GM23338 (cell line): ENCODE measurements around the gene SPECC1L. TPM values are rescaled to one million over a fixed set of nuclear protein-coding genes. Genes with fewer than 3 reads are reported as not detected.
A peak's percentile ranks its signal among the peaks of the same experiment; 100 is the strongest.

Experiments used
- ATAC-seq: fragments of 200-7000 bp; cut with Tn5 transposase; 3 replicates; pipeline ENCODE4 v1.9.1; 2020
- DNase-seq: peaks from one replicate; pipeline ENCODE4 v3.0.0-alpha.2; 2015; ENCODE audit warnings: low spot score
- H2AFZ ChIP-seq: fragments of 200-600 bp; sonication (generic); 2 replicates; pipeline ENCODE4 v1.8.0; 2016; ENCODE audit warnings: antibody characterized with exemption, mild to moderate bottlenecking, moderate library complexity
- H3F3A ChIP-seq: fragments of 200-600 bp; sonication (generic); replicated peaks from 2 replicates; pipeline ENCODE4 v1.8.0; 2017; ENCODE audit warnings: antibody characterized with exemption, mixed run types, low read depth
- H3K27ac ChIP-seq: fragments of 200-600 bp; sonication (generic); 2 replicates; pipeline ENCODE4 v1.6.1; 2016; ENCODE audit warnings: low read depth
- H3K27me3 ChIP-seq: fragments of 200-600 bp; sonication (generic); 2 replicates; pipeline ENCODE4 v1.8.0; 2016; ENCODE audit warnings: mild to moderate bottlenecking, mixed run types, moderate library complexity; ENCODE audit not compliant: insufficient read depth
- H3K36me3 ChIP-seq: fragments of 200-600 bp; sonication (generic); 2 replicates; pipeline ENCODE4 v1.8.0; 2016; ENCODE audit warnings: mild to moderate bottlenecking; ENCODE audit not compliant: insufficient read depth
- H3K4me1 ChIP-seq: fragments of 200-600 bp; sonication (generic); 2 replicates; pipeline ENCODE4 v1.8.0; 2016; ENCODE audit warnings: mild to moderate bottlenecking, moderate library complexity; ENCODE audit not compliant: insufficient read depth
- H3K4me2 ChIP-seq: fragments of 200-600 bp; sonication (generic); 2 replicates; pipeline ENCODE4 v1.7.1; 2017; ENCODE audit warnings: mixed run types
- H3K4me3 ChIP-seq: fragments of 200-600 bp; sonication (generic); 2 replicates; pipeline ENCODE4 v1.6.1; 2016; ENCODE audit warnings: mixed run types
- H3K79me2 ChIP-seq: fragments of 200-600 bp; sonication (generic); replicated peaks from 2 replicates; pipeline ENCODE4 v1.8.0; 2017; ENCODE audit warnings: mild to moderate bottlenecking; ENCODE audit not compliant: insufficient read depth
- H3K9me2 ChIP-seq: fragments of 200-600 bp; sonication (generic); 2 replicates; pipeline ENCODE4 v1.8.0; 2017; ENCODE audit not compliant: insufficient read depth
- H4K20me1 ChIP-seq: fragments of 200-600 bp; sonication (generic); replicated peaks from 2 replicates; pipeline ENCODE4 v1.8.0; 2017; ENCODE audit warnings: mild to moderate bottlenecking; ENCODE audit not compliant: insufficient read depth
- H3K27ac Mint-ChIP-seq: 2 replicates; pipeline ENCODE4 v1.8.0; 2020; ENCODE audit warnings: inconsistent platforms, mild to moderate bottlenecking, moderate library complexity, mixed read lengths
- H3K27me3 Mint-ChIP-seq: 3 replicates; pipeline ENCODE4 v1.8.0; 2022; ENCODE audit warnings: low read depth, mild to moderate bottlenecking, moderate library complexity, mixed read lengths, inconsistent platforms; ENCODE audit not compliant: insufficient read depth, poor library complexity
- H3K36me3 Mint-ChIP-seq: 3 replicates; pipeline ENCODE4 v1.8.0; 2021; ENCODE audit warnings: low read depth, mild to moderate bottlenecking, inconsistent platforms, moderate library complexity, mixed read lengths
- H3K4me1 Mint-ChIP-seq: 3 replicates; pipeline ENCODE4 v1.8.0; 2020; ENCODE audit warnings: mild to moderate bottlenecking, inconsistent platforms, mixed read lengths
- H3K4me3 Mint-ChIP-seq: 3 replicates; pipeline ENCODE4 v1.8.0; 2021; ENCODE audit warnings: moderate library complexity, mild to moderate bottlenecking, inconsistent platforms, mixed read lengths
- H3K9me3 Mint-ChIP-seq: 3 replicates; pipeline ENCODE4 v1.8.0; 2020; ENCODE audit warnings: moderate library complexity, mild to moderate bottlenecking, inconsistent platforms, mixed read lengths
- CREB1 ChIP-seq: fragments of 250-450 bp; sonication (Bioruptor Pico); IDR thresholded peaks from 2 replicates; pipeline ENCODE4 v1.5.0; 2020; ENCODE audit warnings: low read depth, mild to moderate bottlenecking, moderate library complexity
- EZH2 ChIP-seq: fragments of 200-600 bp; sonication (generic); IDR thresholded peaks from one replicate; pipeline ENCODE4 v1.8.0; 2017; ENCODE audit warnings: antibody characterized with exemption, mild to moderate bottlenecking, low read depth; ENCODE audit not compliant: unreplicated experiment
- NANOG ChIP-seq: IDR thresholded peaks from 2 replicates; pipeline ENCODE4 v1.6.1; 2016; ENCODE audit warnings: antibody characterized with exemption, borderline replicate concordance
- REST ChIP-seq: IDR thresholded peaks from one replicate; pipeline ENCODE4 v1.6.1; 2018; ENCODE audit warnings: antibody characterized with exemption; ENCODE audit not compliant: unreplicated experiment
- STAT1 ChIP-seq: IDR thresholded peaks from one replicate; pipeline ENCODE4 v1.6.1; 2016; ENCODE audit warnings: antibody characterized with exemption; ENCODE audit not compliant: unreplicated experiment
- ZNF114 ChIP-seq: fragments of 250-450 bp; sonication (Bioruptor Pico); IDR thresholded peaks from 2 replicates; pipeline ENCODE4 v1.5.0; 2020; ENCODE audit warnings: mild to moderate bottlenecking, moderate library complexity
- ZNF331 ChIP-seq: fragments of 250-450 bp; sonication (Bioruptor Pico); IDR thresholded peaks from 2 replicates; pipeline ENCODE4 v1.5.0; 2020; ENCODE audit warnings: low read depth, mild to moderate bottlenecking, moderate library complexity
- polyA plus RNA-seq: library from polyadenylated mRNA; unstranded; fragments of >200 nt; fragmentation: Nextera tagmentation; extraction: Ambion mirVana; gene quantifications from 2 replicates; pipeline ENCODE4 v1.2.1, GENCODE V29; 2016
- total RNA-seq: library from RNA; depleted of rRNA; stranded (reverse); fragments of >200 nt; shearing (Covaris generic); gene quantifications from 2 replicates; pipeline ENCODE4 v1.2.3, GENCODE V29; 2014
- TF ChIP-seq, protein P1 (sequence below): fragments of 250-450 bp; sonication (Bioruptor Pico); IDR thresholded peaks from 2 replicates; pipeline ENCODE4 v1.5.0; 2020; ENCODE audit warnings: mild to moderate bottlenecking, moderate library complexity
- TF ChIP-seq, protein P2 (sequence below), 2 experiments: fragments of 200-600 bp in 1 of 2; sonication (generic) in 1 of 2; conservative IDR thresholded peaks; 2 replicates each; pipeline versions ENCODE4 v1.5.1 to v1.6.1; 2016 to 2017; ENCODE audit warnings: antibody characterized with exemption in 2 of 2, low read depth in 2 of 2, mild to moderate bottlenecking in 2 of 2, moderate library complexity in 1 of 2

Gene SPECC1L
- total and polyA plus RNA-seq, 2 experiments from 2014 or later: 24.3 to 44.7 TPM

DNA sequence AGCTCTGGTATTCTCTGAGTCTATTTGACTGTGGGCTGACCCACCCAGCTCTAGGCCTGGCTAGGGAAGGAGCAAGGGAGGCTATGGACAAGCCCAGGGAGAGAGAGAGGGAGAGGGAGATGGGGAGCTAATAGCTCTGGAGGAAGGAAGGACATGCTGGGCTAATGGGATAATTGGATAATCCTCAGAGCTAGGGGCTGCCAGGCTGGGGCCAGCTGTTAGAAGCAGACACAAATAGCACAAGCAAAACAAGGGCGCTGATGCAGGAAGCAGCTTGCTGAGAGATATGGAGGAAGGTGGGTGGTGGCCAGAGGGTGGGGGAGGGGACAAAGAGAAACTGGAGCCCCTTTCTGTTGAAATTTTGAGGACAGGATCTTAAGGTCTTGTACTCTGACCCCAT lies 180.0 kb downstream of the SPECC1L start:
- no peaks in the 10 kb centered on the region for H4K20me1 ChIP-seq
- Mint-ChIP-seq H3K4me1 (peaks cover 11% of the 10 kb centered on the region), H3K9me3 (no peaks in the 10 kb centered on the region), H3K27ac (no peak overlapping the region), H3K27me3 (peaks cover 4% of the 10 kb centered on the region), H3K4me3 (no peak overlapping the region), H3K36me3 (no peaks in the 10 kb centered on the region)
- no peak overlapping the region for H3K27ac ChIP-seq
- H3K36me3 ChIP-seq: no peaks in the 10 kb centered on the region
- DNase-seq: no peak
- peaks cover 4% of the 10 kb centered on the region; the same call in 1 of the 2 replicates for H3K9me2 ChIP-seq
- ATAC-seq: no peak
- H3K27me3 ChIP-seq: no peaks in the 10 kb centered on the region
- H2AFZ ChIP-seq: 0 out of 2 replicates have a peak overlapping the region, but pooled peaks have one; percentile 24
- no peaks in the 10 kb centered on the region for H3F3A ChIP-seq
- H3K4me3 ChIP-seq: no peak overlapping the region
- TF ChIP-seq STAT1: no peak
- TF ChIP-seq ZNF331 (CRISPR knock-in tag): no peak
- TF ChIP-seq CREB1 (CRISPR knock-in tag): no peak
- 0 out of 2 replicates have a peak, but pooled peaks cover 4% of the 10 kb centered on the region for H3K4me1 ChIP-seq
- no peak overlapping the region for H3K4me2 ChIP-seq
- H3K79me2 ChIP-seq: no peaks in the 10 kb centered on the region

DNA sequence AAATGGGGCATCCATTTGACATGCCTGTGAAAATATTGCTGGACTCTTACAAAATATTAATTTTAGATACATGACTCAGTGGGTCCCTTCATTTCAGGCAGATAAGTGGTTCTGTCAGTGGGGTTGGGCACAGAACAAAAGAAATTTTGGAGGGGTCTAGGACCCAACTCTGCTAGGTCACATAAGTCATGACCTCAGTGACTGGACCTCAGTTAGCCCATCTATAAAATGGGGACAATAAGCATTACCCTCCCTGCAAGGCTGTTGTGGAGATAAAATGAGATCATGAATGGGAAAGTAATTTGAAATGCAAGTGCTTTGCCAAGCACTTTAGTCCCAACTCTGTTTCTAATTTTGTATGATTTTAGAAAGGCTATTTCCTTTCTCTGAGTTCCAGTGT lies 180.5 kb downstream of the SPECC1L start:
- peaks cover 4% of the 10 kb centered on the region; the same call in 1 of the 2 replicates for H3K9me2 ChIP-seq
- H3K36me3 ChIP-seq: no peaks in the 10 kb centered on the region
- Mint-ChIP-seq H3K36me3 (no peaks in the 10 kb centered on the region), H3K4me1 (peaks cover 7% of the 10 kb centered on the region), H3K27me3 (peaks cover 4% of the 10 kb centered on the region), H3K27ac (no peak overlapping the region), H3K4me3 (no peak overlapping the region), H3K9me3 (no peaks in the 10 kb centered on the region)
- H3K4me3 ChIP-seq: no peak overlapping the region
- H3K27ac ChIP-seq: no peak overlapping the region
- no peaks in the 10 kb centered on the region for H3K27me3 ChIP-seq
- H2AFZ ChIP-seq: no peak overlapping the region
- no peak overlapping the region for H3K4me2 ChIP-seq
- DNase-seq: no peak
- H3F3A ChIP-seq: no peaks in the 10 kb centered on the region
- no peak for ATAC-seq
- H3K4me1 ChIP-seq: 0 out of 2 replicates have a peak, but pooled peaks cover 4% of the 10 kb centered on the region
- no peaks in the 10 kb centered on the region for H3K79me2 ChIP-seq
- TF ChIP-seq CREB1 (CRISPR knock-in tag) (no peak), REST (no peak), NANOG (no peak), ZNF114 (CRISPR knock-in tag) (no peak), ZNF331 (CRISPR knock-in tag) (no peak), STAT1 (no peak), EZH2 (no peak)
- TF ChIP-seq, protein P1, sequence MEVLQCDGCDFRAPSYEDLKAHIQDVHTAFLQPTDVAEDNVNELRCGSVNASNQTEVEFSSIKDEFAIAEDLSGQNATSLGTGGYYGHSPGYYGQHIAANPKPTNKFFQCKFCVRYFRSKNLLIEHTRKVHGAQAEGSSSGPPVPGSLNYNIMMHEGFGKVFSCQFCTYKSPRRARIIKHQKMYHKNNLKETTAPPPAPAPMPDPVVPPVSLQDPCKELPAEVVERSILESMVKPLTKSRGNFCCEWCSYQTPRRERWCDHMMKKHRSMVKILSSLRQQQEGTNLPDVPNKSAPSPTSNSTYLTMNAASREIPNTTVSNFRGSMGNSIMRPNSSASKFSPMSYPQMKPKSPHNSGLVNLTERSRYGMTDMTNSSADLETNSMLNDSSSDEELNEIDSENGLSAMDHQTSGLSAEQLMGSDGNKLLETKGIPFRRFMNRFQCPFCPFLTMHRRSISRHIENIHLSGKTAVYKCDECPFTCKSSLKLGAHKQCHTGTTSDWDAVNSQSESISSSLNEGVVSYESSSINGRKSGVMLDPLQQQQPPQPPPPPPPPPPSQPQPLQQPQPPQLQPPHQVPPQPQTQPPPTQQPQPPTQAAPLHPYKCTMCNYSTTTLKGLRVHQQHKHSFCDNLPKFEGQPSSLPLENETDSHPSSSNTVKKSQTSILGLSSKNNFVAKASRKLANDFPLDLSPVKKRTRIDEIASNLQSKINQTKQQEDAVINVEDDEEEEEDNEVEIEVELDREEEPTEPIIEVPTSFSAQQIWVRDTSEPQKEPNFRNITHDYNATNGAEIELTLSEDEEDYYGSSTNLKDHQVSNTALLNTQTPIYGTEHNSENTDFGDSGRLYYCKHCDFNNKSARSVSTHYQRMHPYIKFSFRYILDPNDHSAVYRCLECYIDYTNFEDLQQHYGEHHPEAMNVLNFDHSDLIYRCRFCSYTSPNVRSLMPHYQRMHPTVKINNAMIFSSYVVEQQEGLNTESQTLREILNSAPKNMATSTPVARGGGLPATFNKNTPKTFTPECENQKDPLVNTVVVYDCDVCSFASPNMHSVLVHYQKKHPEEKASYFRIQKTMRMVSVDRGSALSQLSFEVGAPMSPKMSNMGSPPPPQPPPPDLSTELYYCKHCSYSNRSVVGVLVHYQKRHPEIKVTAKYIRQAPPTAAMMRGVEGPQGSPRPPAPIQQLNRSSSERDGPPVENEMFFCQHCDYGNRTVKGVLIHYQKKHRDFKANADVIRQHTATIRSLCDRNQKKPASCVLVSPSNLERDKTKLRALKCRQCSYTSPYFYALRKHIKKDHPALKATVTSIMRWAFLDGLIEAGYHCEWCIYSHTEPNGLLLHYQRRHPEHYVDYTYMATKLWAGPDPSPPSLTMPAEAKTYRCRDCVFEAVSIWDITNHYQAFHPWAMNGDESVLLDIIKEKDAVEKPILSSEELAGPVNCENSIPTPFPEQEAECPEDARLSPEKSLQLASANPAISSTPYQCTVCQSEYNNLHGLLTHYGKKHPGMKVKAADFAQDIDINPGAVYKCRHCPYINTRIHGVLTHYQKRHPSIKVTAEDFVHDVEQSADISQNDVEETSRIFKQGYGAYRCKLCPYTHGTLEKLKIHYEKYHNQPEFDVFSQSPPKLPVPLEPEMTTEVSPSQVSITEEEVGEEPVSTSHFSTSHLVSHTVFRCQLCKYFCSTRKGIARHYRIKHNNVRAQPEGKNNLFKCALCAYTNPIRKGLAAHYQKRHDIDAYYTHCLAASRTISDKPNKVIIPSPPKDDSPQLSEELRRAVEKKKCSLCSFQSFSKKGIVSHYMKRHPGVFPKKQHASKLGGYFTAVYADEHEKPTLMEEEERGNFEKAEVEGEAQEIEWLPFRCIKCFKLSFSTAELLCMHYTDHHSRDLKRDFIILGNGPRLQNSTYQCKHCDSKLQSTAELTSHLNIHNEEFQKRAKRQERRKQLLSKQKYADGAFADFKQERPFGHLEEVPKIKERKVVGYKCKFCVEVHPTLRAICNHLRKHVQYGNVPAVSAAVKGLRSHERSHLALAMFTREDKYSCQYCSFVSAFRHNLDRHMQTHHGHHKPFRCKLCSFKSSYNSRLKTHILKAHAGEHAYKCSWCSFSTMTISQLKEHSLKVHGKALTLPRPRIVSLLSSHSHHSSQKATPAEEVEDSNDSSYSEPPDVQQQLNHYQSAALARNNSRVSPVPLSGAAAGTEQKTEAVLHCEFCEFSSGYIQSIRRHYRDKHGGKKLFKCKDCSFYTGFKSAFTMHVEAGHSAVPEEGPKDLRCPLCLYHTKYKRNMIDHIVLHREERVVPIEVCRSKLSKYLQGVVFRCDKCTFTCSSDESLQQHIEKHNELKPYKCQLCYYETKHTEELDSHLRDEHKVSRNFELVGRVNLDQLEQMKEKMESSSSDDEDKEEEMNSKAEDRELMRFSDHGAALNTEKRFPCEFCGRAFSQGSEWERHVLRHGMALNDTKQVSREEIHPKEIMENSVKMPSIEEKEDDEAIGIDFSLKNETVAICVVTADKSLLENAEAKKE (CRISPR knock-in tag): no peak
- TF ChIP-seq, protein P2, sequence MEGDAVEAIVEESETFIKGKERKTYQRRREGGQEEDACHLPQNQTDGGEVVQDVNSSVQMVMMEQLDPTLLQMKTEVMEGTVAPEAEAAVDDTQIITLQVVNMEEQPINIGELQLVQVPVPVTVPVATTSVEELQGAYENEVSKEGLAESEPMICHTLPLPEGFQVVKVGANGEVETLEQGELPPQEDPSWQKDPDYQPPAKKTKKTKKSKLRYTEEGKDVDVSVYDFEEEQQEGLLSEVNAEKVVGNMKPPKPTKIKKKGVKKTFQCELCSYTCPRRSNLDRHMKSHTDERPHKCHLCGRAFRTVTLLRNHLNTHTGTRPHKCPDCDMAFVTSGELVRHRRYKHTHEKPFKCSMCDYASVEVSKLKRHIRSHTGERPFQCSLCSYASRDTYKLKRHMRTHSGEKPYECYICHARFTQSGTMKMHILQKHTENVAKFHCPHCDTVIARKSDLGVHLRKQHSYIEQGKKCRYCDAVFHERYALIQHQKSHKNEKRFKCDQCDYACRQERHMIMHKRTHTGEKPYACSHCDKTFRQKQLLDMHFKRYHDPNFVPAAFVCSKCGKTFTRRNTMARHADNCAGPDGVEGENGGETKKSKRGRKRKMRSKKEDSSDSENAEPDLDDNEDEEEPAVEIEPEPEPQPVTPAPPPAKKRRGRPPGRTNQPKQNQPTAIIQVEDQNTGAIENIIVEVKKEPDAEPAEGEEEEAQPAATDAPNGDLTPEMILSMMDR (conservative IDR thresholded peaks at IDR 0.05; ENCODE audit: low read depth in 2 of 2): no peak
- no peaks in the 10 kb centered on the region for H4K20me1 ChIP-seq
